Pulmonary artery endothelial cell (primary cell): ENCODE measurements around the gene ADCY7. TPM values are rescaled to one million over a fixed set of nuclear protein-coding genes. Genes with fewer than 3 reads are reported as not detected.

Experiments used
- DNase-seq: peaks from one replicate; pipeline ENCODE4 v3.0.0-alpha.2; 2011; ENCODE audit warnings: low read depth, low spot score
- total RNA-seq: library from RNA; depleted of rRNA; stranded (reverse); fragments of >200 nt; gene quantifications from 2 replicates; pipeline ENCODE4 v1.2.3, GENCODE V29; 2014

ADCY7 gene
- total RNA-seq, 1 donor from 2014 or later = 15.2 TPM

DNA sequence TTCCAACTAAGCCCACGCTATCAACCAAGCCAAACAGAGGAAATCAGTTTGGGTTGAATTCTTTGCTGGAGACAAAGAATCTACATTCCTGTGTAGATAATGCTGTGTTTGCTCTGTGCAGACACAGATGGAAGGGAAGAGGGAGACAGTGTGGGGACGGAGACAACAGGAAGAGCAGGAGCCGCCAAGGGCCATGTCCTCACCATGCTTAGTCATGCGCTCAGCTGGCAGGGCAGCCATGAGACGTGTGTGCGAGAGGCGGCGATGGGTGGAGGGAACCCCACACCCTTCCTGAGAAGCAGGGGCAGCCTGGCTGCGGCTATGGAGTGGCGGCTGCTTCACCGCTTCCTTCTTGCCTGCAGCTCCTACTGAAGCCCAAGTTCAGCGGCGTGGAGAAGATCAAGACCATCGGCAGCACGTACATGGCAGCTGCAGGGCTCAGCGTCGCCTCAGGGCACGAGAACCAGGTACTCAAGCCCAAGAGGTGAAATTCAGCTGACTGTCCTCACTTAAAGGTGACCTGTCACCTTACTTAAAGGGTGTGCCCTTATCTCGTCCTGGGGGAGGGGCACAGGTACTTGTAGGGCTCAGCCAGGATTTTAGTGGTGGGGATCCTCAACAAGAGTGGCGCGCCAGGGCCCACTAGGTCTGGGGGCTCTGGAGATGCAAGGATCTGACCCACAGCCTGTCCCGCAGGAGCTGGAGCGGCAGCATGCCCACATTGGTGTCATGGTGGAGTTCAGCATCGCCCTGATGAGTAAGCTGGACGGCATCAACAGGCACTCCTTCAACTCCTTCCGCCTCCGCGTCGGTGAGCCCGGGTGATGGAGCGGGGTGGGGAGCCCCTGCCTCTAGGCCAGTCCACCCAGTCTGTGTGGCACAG lies 47.5 kb downstream of the ADCY7 start:
- peak; percentile 39 for DNase-seq

- DNase-seq = no peak
Measured at GRCh38 chr16:50314665-50315064, 48.3 kb downstream of the ADCY7 start.

DNA sequence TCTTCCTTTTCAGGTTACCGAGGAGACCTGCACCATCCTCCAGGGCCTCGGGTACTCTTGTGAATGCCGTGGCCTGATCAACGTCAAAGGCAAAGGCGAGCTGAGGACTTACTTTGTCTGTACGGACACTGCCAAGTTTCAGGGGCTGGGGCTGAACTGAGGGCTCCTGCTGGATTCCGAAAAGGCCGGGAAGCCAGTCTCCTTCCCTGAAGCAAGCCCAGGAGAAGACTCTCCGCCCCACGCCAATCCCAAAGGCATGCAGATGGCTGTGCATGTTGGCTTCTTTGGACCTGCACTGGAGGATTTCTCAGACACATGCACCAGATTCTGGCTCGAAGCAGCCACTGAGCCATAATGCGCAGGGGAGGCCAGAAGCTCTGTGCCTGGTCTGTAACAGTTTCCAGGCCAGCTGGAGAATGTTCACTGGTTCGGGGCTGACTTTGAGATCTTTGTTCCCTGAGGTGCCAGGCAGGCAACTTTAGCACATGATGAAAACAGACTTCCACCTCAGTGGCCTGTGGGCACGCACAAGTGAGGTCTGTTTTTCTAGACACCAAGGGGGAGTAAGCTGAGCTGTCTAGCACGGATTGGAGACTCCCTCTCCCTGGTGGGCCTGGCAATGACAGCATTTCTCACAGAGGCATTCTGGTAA lies 49.1 kb downstream of the ADCY7 start:
- no peak for DNase-seq

DNA sequence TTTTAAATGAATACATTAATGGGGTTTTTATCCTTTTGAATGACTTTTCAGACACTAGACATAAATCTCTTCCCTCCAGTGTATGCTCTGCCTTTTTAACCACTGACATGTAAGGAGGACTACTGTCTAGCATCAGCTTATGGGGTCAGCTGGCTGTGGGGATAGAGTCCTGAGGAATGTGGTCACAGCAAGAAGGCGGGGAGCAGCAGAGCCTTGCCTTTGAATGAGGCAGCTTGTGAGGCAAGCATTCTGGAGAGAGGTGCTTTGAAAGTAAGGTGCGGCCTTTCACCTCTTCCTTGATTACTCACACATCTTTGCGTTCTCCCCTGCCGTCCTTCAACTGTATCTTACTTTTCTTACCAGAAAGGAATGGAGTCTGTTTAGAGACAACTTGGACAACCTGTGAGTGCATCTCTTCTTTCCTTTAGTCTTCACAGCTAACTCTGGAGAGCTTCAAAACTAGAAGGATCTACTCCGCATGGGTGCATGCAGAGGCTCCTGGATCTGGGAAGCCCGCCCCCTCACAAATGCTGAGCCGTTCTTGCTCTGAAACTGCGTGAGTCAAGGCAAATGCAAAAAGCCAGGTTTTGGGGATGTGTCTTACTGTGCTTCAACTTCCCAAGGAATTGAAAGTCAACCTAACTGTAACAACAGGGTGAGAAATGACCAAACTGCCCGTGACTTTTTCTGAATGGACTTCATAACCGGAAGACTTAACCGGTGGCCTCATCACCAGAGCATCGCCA lies 49.9 kb downstream of the ADCY7 start:
- DNase-seq = no peak

GRCh38 chr16:50316848-50317630 lies 50.7 kb downstream of the ADCY7 start:
- no peak for DNase-seq

GRCh38 chr16:50318796-50319578 lies 52.6 kb downstream of the ADCY7 start:
- no peak for DNase-seq

GRCh38 chr16:50320310-50320709 lies 54.0 kb downstream of the ADCY7 start:
- no peak for DNase-seq

DNA sequence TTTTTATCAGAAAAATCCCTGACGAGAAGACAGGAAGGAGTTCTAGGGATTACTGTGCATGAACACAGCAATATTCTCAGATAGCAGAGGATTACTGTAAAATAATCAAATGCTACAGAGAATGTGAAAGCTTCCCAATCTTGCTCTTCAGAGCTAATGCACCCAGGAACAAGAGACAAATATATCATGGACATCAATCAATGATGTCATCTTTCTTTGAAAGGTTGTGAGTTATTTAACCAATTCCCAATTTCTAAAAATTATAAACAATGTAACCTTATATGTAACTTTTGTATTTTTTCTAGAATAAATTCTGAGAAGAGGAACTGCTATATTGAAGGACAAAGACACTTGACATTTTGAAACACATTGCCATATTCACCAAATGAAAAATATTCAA lies 56.0 kb downstream of the ADCY7 start:
- no peak for DNase-seq

DNA sequence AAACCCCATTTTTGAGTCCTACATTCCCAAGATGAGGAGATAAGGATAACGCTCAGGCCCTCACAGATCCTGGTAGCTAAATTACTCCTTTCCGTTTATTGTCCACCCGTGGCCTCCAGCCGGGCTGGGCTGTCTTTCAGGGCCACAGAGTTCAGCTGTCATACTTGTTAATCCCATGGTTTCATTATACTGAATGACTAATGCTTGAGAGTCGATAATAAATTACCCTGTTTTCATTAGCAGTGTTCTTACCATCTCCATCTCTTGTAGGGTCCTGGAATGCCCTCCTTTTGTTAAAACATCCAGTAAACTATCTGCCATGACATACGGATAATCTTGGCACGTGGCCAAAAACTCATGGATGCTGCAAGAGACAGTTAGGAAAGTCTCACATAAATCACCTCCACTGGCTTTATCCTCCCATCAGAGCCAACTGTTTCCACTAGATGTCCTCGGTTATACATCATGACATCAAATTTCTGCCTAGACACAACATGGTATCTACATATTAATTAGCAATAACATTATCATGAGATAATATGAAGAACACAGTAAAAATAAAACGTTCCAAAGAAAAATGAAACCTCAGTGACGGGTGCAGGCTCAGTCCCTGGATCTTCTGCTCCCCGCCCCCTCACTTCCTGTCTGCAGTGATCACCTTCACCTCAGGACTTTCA lies 57.1 kb downstream of the ADCY7 start:
- no peak for DNase-seq

GRCh38 chr16:50324345-50324744 lies 58.0 kb downstream of the ADCY7 start:
- no peak for DNase-seq

DNA sequence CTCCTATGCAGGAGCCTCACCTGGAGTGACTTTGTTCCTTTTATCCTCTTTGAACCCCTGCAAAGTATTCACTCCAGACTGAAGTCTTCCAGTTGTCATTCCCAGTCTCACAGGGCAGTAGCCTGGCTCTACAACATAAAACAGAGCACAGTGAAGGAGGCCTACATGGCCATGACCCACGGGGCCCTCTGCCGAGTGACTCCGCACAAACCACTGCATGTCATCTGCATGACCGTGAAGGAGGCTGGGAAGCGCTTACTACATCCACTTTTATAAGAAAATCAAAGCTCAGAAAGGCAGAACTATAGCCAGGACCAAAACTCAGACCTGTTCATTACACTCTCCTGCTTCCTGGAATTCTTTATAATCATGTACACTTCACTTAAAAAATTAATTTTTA lies 59.9 kb downstream of the ADCY7 start:
- no peak for DNase-seq

DNA sequence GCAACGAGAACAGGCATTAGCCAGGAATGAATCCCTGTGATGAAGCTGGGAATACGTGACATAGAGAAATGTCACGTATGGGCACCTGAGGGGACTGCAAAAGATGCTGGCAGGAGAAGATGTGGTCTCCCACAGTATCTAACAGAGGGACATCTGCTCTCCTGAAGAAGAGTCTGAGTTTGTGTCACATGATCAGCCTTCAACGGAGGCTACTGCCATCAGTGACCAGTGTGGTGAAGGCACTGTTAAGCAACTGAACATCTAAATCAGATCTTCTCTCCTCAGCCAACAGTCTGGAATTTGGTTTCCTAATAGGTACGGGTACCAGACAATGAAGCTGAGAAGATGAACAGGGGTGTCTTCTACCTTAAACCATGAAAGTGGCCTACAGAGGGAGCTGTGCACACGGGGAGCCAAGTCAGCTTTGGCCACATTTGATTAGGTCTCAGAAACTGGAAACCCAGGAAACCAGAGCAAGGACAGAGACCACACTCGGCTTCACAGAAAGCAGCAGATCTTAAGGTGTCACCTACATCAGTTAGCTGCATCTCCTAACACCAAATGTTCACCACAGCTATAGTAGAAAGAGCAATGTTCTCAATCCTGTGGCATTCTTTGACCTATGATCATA lies 60.6 kb downstream of the ADCY7 start:
- no peak for DNase-seq

DNA sequence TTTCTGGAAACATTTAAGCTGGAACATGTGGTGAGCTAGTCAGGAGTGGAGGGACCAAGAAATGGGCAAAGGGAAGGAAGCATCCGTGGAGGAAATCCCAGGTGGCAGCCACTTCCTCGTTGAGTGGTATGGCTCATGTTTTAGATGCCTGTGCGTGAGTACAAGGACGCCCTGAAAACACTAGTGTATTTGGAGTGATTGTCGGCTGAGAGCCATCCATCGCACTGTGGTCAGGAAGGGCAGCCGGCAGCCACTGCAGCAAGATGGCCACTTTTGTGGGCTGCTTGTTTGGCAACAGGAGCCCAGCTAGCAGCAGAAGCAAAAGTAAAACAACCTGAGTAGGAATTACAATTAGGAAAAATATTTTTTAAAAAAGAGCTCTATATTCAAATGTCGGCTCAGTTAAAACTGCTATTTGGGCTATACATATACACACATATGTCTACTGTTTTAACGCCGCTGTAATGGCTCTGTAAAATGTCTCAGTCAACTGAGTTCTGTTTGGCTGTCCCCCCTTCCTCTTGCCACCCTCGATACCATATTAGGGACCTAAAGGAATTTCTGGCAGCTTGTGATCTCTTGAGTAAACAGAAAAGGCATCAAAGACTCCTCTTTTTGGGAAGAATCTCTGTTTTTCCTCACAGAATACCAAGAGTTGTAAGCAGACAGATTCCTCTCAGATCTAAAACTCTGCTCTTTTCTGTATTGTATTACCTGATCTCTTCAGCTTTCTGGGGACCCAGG lies 63.3 kb downstream of the ADCY7 start:
- no peak for DNase-seq

DNA sequence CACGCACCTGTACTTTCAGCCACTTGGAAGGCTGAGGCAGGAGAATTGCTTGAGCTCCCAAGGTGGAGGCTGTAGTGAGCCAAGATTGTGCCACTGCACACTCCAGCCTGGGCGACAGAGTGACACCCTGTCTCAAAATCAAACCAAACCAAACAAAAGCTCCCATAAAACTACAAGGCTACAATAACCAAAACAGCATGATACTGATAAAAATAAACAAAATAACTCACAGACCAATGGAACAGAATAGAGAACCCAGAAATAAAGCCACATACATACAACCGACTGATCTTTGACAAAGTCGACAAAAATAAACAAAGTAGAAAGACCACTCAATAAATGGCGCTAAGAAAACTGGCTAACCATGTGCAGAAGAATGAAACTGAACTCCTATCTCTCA lies 65.2 kb downstream of the ADCY7 start:
- no peak for DNase-seq

DNA sequence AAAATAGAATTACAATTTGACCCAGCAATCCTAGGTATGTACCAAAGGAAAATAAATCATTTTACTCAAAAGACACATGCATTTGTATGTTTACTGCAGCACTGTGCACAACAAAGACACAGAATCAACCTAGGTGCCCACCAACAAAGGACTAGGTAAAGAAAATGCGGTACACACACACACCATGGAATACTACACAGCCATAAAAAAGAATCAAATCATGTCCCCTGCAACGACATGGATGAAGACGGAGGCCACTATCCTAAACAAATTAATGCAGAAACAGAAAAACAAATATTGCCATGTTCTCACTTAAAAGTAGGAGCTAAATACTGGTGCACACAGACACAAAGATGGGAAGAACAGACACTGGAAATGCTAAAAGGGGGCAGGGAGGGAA lies 66.2 kb downstream of the ADCY7 start:
- no peak for DNase-seq

DNA sequence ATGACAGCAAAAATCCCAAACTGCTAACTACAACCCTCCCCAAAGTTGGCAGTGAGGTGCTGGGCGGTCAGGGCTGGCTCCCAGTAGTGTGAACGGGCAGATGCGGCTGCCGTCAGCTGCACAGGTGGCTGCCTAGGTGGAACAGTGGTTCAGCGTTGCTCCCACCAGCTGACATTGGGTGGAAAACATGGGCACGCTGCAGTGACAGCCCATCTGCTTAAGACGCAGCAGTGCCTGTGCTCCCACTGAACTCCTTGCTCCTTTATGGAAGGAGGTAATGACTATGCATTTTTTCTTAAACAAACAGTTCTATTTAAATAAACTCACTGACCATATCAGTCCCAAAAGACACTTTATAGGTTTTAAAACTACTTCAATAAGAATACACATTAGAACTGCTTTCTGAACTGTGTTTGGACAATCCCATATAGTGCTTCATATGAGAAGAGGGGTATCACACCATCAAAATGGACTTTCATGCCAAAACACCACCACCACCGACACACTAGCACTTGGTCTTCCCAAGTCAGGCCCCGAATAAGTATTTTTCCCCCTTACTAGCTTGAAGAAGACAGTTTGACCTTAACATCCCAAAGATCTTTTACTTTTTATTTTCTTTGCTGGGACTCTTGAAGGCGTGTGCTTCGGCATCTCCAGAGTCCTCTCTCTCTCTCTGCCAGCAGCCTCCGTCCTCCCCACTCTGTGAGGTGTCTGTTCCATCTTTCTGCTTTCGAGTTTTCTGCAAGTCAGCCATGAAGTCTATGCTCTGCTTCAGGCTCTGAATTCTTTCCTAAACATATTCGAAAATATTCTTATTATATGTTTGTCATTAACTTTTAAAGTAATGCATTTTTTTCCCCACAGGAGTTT lies 68.0 kb downstream of the ADCY7 start:
- no peak for DNase-seq

GRCh38 chr16:50335196-50335958 lies 69.0 kb downstream of the ADCY7 start:
- DNase-seq = no peak
